Glutamatergic neuron (in vitro differentiated cells): ENCODE data around the gene TYMP. TPM values are rescaled to one million over a fixed set of nuclear protein-coding genes. Genes with fewer than 3 reads are reported as not detected.

Source experiments
- DNase-seq: peaks from one replicate; pipeline ENCODE4 v3.0.0; 2022
- H3K27ac Mint-ChIP-seq: one replicate; pipeline ENCODE4 v1.8.0; 2020; ENCODE audit warnings: mild to moderate bottlenecking, mixed read lengths, inconsistent platforms; ENCODE audit not compliant: unreplicated experiment
- H3K27me3 Mint-ChIP-seq: one replicate; pipeline ENCODE4 v1.8.0; 2020; ENCODE audit warnings: mild to moderate bottlenecking, moderate library complexity, mixed read lengths, inconsistent platforms; ENCODE audit not compliant: unreplicated experiment
- H3K36me3 Mint-ChIP-seq: one replicate; pipeline ENCODE4 v1.8.0; 2020; ENCODE audit warnings: mild to moderate bottlenecking, mixed read lengths, inconsistent platforms; ENCODE audit not compliant: unreplicated experiment
- H3K4me1 Mint-ChIP-seq: one replicate; pipeline ENCODE4 v1.8.0; 2020; ENCODE audit warnings: mild to moderate bottlenecking, low read depth, mixed read lengths, inconsistent platforms; ENCODE audit not compliant: unreplicated experiment
- H3K4me3 Mint-ChIP-seq: one replicate; pipeline ENCODE4 v1.8.0; 2020; ENCODE audit warnings: mild to moderate bottlenecking, mixed read lengths, inconsistent platforms; ENCODE audit not compliant: unreplicated experiment
- H3K9me3 Mint-ChIP-seq: one replicate; pipeline ENCODE4 v1.8.0; 2020; ENCODE audit warnings: mild to moderate bottlenecking, moderate library complexity, mixed read lengths, inconsistent platforms; ENCODE audit not compliant: unreplicated experiment
- total RNA-seq: library from RNA; stranded (reverse); fragmentation: NEBNext Ultra II Directional; extraction: Animal tissue kit (Norgen Biotek cat#: 25700); gene quantifications from one replicate; pipeline ENCODE4 v1.2.1, GENCODE V29; 2021; ENCODE audit not compliant: unreplicated experiment
- TF ChIP-seq, protein P1 (sequence below): fragments of 200-600 bp; sonication (generic); IDR thresholded peaks from one replicate; pipeline ENCODE4 v1.5.0; 2021; ENCODE audit not compliant: partially characterized antibody, unreplicated experiment

The TYMP gene
- total RNA-seq, 1 donor from 2014 or later, result 1.2 TPM

DNA sequence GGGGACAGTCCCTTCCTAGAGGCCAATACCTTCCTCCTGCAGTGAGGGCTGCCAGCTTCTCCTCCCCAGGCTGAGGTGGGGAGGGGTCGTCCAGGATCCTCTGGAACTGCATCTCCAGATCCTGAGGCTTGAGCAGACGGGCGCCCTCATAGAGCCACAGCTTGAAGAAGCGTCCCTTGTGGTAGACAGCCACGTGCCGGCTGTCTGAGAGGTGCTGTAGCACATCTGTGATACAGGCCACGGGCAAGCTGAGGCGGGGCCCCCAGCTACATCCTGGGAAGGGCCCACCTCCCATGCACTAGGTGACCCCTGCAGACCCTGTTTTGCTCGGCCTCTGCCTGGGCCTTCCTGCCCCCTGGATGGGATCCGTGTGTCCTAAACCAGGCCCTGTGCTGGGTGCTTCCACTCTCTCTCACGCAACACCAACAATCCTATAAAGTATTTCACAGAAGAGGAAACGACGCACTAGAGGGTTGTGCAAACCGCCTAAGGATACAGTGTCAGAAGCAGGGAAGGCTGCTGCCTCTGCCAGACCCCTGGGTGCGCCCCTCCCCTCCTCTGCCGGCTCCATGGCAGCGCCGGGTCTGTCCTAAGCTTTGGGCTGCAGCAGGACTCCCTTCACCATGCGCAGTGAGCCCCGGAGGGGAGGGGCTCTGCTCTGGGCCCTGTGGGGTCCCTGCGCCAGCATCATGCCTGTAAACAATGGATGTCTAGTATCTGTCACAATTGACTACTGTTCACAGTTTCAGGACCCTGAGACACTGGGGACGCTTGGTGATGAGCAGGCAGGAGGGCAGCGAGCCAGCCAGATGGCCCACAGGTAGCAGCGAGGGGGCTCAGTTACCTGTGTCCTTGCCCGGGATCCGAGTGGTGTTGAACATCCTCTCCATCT lies 43.9 kb upstream of the TYMP start:
- H3K9me3 Mint-ChIP-seq, result peaks cover 10% of the 10 kb centered on the region
- TF ChIP-seq, protein P1, sequence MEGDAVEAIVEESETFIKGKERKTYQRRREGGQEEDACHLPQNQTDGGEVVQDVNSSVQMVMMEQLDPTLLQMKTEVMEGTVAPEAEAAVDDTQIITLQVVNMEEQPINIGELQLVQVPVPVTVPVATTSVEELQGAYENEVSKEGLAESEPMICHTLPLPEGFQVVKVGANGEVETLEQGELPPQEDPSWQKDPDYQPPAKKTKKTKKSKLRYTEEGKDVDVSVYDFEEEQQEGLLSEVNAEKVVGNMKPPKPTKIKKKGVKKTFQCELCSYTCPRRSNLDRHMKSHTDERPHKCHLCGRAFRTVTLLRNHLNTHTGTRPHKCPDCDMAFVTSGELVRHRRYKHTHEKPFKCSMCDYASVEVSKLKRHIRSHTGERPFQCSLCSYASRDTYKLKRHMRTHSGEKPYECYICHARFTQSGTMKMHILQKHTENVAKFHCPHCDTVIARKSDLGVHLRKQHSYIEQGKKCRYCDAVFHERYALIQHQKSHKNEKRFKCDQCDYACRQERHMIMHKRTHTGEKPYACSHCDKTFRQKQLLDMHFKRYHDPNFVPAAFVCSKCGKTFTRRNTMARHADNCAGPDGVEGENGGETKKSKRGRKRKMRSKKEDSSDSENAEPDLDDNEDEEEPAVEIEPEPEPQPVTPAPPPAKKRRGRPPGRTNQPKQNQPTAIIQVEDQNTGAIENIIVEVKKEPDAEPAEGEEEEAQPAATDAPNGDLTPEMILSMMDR, result no peak

DNA sequence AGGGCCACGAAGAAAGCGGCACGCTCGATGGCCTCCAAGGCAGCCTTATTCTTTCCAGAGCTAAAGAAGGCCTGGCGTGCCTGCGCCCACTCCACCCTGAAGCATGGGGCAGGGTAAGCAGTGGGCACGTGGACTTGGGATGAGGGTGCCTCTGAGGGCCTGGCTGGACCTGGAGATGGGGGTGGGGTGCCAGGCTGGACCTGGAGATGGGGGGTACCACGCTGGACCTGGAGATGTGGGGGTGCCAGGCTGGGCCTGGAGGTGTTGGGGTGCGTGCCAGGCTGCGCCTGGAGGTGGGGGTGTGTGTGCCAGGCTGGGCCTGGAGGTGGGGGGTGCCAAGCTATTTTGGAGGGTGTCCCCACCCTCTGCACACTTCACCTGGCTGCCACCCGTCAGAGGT lies 43.2 kb upstream of the TYMP start:
- Mint-ChIP-seq H3K9me3 (peaks cover 10% of the 10 kb centered on the region), H3K36me3 (no peaks in the 10 kb centered on the region), H3K4me3 (no peak overlapping the region), H3K27me3 (peaks cover 2% of the 10 kb centered on the region), H3K27ac (no peak overlapping the region), H3K4me1 (no peaks in the 10 kb centered on the region)
- DNase-seq, result no peak
- TF ChIP-seq, protein P1, result no peak

More for the DNA sequence above, 43.9 kb upstream of the TYMP start:
- H3K4me3 Mint-ChIP-seq, result no peak overlapping the region
- peaks cover 1% of the 10 kb centered on the region for H3K4me1 Mint-ChIP-seq
- H3K27ac Mint-ChIP-seq, result no peak overlapping the region
- H3K36me3 Mint-ChIP-seq, result no peaks in the 10 kb centered on the region
- DNase-seq, result no peak
- H3K27me3 Mint-ChIP-seq, result peaks cover 2% of the 10 kb centered on the region

DNA sequence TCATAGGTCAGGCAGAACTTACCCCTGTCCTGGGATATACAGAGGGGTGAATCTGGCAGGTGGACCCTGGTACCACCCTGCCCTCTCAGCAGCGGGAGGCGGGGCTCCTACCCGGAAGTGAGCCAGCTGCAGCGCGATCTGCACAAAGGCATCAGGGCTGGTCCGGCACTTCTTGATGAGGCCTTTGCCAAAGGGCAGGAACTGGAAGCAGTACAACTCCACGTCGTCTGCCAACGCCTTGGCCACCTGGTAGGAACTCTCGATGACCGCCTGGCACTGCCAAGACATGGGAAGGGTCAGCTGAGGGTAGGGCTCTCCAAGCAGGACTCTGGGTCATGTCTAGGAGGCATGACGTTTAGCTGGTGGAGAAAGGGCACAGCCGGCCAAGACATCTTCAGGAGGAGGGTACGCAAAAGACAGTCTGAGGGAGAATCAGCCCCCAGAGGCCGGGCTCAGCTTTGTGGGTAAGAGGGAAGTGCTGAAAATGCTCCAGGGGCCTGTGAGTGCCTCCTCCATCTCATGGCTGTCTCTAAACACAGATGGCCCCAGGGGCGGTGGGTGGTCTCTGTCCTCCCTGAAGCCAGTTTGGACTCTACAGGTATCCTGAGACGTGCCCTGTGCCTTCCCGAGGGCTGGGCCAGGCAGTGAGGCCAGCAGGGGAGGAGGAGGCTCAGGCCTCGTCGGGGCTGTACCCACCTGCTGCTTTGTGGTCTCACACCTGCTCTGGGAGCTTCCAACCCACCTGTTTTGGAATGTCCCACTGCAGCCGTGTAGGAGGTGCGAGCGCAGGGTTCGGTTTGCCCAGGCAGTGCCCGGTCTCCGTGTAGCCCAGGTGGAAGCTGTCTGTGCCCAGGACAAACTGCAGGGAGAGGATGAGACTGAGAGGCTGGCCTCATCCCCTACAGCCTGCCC lies 41.7 kb upstream of the TYMP start:
- H3K27me3 Mint-ChIP-seq, result peaks cover 2% of the 10 kb centered on the region
- no peak overlapping the region for H3K27ac Mint-ChIP-seq
- H3K36me3 Mint-ChIP-seq, result no peaks in the 10 kb centered on the region
- H3K4me3 Mint-ChIP-seq, result no peak overlapping the region
- TF ChIP-seq, protein P1, result no peak
- H3K4me1 Mint-ChIP-seq, result no peaks in the 10 kb centered on the region
- H3K9me3 Mint-ChIP-seq, result peaks cover 11% of the 10 kb centered on the region
- DNase-seq, result no peak

DNA sequence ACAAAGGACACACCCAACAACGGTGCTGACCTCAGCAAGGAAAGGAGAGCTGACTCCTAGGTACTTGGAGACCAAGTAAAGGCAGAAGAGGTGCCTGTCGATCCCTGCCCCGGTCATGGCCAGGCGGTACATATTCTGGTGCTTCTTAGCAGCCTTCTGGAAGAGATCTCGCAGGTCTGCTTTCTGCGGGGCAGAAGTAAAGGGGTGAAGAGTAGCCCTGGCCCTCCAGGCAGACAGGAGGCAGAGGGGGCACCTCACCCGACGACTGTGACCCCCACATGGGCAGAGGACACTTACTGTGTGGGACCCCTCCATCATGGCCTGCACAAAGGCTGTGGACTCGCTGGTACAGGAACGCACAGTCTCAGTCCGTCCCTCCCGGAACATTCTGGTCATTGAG lies 41.0 kb upstream of the TYMP start:
- Mint-ChIP-seq H3K27ac (no peak overlapping the region), H3K9me3 (peaks cover 7% of the 10 kb centered on the region), H3K27me3 (peaks cover 2% of the 10 kb centered on the region), H3K36me3 (no peaks in the 10 kb centered on the region), H3K4me3 (no peak overlapping the region), H3K4me1 (no peaks in the 10 kb centered on the region)
- TF ChIP-seq, protein P1, result no peak
- no peak for DNase-seq
